IMR-90 (cell line): ENCODE results near the gene ALDH7A1.

ENCODE experiments used
- CHD1 ChIP-seq: IDR thresholded peaks from 2 replicates; pipeline ENCODE4 v1.6.1; 2012; ENCODE audit warnings: low read depth, low read length, improper control_type of control experiment
- ELK1 ChIP-seq: fragments of 150-350 bp; IDR thresholded peaks from 2 replicates; pipeline ENCODE4 v1.6.1; 2016; ENCODE audit warnings: low read depth, mild to moderate bottlenecking, low read length, moderate library complexity, borderline replicate concordance
- MXI1 ChIP-seq: IDR thresholded peaks from 2 replicates; pipeline ENCODE4 v1.6.1; 2012; ENCODE audit warnings: low read depth, mild to moderate bottlenecking, low read length, moderate library complexity, borderline replicate concordance
- POLR2A ChIP-seq: IDR thresholded peaks from 2 replicates; pipeline ENCODE4 v1.6.1; 2012; ENCODE audit warnings: mild to moderate bottlenecking, low read depth, low read length
- RAD21 ChIP-seq: IDR thresholded peaks from 2 replicates; pipeline ENCODE4 v1.6.1; 2012; ENCODE audit warnings: low read length, improper control_type of control experiment
- RCOR1 ChIP-seq: IDR thresholded peaks from 2 replicates; pipeline ENCODE4 v1.6.1; 2012; ENCODE audit warnings: mild to moderate bottlenecking, low read length, improper control_type of control experiment; ENCODE audit not compliant: insufficient replicate concordance
- RFX5 ChIP-seq: IDR thresholded peaks from 2 replicates; pipeline ENCODE4 v1.8.0; 2012; ENCODE audit warnings: low read depth, mild to moderate bottlenecking, low read length, moderate library complexity
- TF ChIP-seq, protein P1 (sequence below): conservative IDR thresholded peaks from 2 replicates; pipeline ENCODE4 v1.5.1; 2012; ENCODE audit warnings: mild to moderate bottlenecking, low read depth, low read length, improper control_type of control experiment
- TF ChIP-seq, protein P2 (sequence below): fragments of 150-350 bp; IDR thresholded peaks from 2 replicates; pipeline ENCODE4 v1.6.1; 2017; ENCODE audit warnings: mild to moderate bottlenecking, antibody characterized with exemption, low read length, low read depth

DNA sequence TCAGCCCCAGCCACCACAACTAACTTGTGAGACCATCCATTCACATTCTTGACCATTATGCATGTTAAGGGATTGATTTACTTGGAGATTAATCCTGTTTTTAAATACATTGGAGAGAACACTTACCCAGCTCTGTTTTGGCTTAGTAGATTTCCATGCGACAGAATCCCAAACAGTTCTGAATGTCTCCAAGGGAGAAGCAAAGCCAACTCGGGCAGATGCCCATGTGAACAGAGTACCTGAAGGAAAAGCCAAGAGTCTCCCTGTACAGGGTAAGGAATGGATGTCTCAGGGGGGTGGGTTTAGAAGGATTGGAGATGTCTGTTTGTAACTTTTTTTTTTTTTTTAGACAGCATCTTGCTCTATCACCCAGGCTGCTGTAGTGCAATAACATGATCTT, 110.8 kb downstream of the ALDH7A1 start:
- TF ChIP-seq, protein P1, sequence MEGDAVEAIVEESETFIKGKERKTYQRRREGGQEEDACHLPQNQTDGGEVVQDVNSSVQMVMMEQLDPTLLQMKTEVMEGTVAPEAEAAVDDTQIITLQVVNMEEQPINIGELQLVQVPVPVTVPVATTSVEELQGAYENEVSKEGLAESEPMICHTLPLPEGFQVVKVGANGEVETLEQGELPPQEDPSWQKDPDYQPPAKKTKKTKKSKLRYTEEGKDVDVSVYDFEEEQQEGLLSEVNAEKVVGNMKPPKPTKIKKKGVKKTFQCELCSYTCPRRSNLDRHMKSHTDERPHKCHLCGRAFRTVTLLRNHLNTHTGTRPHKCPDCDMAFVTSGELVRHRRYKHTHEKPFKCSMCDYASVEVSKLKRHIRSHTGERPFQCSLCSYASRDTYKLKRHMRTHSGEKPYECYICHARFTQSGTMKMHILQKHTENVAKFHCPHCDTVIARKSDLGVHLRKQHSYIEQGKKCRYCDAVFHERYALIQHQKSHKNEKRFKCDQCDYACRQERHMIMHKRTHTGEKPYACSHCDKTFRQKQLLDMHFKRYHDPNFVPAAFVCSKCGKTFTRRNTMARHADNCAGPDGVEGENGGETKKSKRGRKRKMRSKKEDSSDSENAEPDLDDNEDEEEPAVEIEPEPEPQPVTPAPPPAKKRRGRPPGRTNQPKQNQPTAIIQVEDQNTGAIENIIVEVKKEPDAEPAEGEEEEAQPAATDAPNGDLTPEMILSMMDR: no peak
- TF ChIP-seq RAD21 (no peak), RCOR1 (no peak), POLR2A (no peak), RFX5 (no peak), MXI1 (no peak), ELK1 (no peak), CHD1 (no peak)
- TF ChIP-seq, protein P2, sequence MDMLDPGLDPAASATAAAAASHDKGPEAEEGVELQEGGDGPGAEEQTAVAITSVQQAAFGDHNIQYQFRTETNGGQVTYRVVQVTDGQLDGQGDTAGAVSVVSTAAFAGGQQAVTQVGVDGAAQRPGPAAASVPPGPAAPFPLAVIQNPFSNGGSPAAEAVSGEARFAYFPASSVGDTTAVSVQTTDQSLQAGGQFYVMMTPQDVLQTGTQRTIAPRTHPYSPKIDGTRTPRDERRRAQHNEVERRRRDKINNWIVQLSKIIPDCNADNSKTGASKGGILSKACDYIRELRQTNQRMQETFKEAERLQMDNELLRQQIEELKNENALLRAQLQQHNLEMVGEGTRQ: no peak
